GM21825 (cell line): ENCODE results near the gene BAIAP2.
"Not testable (repeated sequence)": the region's sequence is repeated elsewhere in the genome, so short reads cannot be mapped to it uniquely, and the experiment has no call there.

Source experiments
- ATAC-seq: cut with Tn5 transposase; IDR thresholded peaks from one replicate; pipeline ENCODE4 v1.9.1; 2021; ENCODE audit warnings: mild to moderate bottlenecking, moderate library complexity; ENCODE audit not compliant: unreplicated experiment

The BAIAP2 gene

DNA sequence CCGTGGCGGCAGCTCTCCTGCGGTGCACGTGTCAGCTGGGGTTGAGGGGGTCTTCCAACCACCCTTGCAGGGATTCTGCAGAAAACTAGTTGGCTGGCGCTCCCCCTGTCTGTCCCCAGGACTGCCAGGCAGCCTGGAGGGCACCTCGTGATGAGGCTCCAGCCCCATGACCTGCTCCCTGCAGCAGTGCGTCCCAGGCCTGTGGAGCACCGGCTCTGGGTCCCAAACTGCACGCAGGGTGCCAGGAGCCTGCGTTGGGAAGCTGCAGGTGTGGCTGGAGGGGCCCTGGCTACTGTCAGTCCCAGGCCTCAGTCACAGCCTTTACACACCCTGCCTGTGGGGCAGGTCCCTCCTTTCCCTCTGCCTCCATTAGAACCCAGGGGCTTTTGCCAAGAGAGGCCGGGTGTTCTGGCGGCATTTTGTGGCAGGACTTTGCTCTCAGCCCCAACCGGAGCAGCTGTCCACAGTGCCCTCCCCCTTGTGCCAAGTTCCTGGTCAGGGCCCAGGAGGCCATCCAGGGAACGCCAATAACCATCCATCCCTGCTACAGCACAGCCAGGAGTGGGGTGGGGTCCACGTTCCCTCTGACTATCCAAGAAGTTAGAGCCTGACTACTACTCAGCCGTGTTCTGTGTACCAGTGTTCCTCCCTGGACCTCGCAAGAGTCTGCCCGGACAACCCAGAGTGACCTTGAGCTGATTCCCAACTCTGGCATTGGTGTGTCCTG, 34.2 kb upstream of the BAIAP2 start:
- ATAC-seq = no peak

DNA sequence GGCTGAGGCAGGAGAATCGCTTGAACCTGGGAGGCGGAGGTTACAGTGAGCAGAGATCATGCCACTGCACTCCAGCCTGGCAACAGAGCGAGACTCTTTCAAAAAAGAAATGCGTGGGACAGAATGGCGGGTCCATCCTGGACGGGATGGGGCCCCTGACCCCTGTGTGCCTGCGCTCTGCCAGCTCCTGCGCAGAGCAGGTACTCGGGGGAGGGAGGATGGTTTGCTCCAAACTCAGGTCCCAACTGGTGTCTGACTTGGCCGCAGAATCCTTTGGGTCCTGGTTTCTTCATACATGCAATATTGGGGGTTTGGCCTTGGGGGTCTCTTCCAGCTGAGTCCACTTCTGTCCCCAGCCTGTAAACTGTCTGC, 33.0 kb upstream of the BAIAP2 start:
- no peak for ATAC-seq

DNA sequence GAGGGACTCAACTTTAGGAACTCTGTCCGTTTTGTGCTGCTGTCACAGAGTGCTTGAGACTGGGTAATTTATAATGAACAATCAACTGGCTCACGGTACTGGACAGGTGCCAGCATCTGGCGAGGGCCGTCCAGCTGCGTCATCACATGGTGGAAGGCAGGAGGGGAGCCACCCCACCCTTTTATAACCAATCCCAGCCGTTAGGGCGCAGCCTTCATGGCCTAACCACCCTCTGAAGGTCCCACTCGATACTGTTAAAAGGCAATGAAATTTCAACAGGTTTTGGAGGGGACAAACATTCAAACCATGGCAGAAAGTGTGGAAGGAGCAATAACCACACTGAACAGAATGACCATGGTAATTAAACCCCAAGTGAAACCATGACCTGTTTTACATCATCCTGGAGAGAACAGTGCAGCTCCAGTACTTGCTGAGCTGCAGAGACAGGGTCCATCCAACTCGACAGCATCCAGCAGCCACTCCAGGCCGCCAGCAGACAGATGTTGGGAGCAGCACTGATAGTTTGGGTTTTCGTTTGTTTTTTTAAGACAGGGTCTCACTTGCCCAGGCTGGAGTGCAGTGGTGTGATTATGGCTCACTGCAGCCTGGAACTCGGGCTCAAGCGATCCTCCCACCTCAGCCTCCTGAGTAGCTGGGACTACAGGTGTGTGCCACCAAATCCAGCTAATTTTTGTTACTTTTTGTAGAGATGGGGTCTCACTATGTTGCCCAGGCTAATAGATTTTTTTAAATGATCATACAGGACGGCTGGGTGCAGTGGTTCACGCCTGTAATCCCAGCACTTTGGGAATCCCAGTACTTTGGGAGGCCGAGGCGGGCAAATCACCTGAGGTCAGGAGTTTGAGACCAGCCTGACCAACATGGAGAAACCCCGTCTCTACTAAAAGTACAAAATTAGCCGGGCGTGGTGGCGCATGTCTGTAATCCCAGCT, 32.3 kb upstream of the BAIAP2 start:
- no peak for ATAC-seq

DNA sequence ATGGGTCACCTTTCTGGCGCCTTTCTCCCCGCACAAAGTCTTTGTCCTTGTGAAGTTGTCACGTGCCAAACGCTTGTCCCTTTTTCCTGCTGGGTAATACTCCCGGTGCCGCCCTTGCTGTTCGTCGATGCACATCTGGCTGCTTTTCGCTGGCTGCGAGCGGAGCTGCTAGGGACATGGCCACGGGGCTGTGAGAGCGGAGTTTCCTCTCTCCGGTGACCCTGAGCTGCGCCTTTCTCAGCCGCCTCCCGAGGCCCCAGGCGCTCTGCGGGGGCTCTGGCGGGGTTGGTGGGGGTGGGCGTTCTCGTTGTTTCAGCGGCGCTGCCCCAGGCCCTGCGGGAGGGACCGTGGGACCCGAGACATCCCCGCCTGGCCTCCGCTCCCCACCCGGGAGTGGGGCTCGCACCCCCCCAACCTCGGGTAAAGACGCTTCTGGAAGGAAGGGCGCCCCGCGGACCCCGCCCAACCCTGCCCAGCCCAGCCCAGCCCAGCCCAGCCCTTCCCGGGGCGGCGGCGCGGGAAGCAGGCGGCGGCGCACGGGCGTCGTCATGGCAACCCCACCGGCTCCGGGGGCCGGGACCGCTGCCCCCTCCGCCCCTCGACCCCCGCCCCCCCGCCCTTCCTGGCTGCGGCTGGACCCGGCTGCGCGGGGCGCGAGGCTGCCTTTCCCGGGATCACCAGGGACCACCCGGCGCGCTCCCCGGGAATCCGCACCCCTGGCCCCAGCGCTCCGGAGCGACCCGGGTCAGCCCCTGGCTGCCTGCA, 31.1 kb upstream of the BAIAP2 start:
- ATAC-seq = no peak

DNA sequence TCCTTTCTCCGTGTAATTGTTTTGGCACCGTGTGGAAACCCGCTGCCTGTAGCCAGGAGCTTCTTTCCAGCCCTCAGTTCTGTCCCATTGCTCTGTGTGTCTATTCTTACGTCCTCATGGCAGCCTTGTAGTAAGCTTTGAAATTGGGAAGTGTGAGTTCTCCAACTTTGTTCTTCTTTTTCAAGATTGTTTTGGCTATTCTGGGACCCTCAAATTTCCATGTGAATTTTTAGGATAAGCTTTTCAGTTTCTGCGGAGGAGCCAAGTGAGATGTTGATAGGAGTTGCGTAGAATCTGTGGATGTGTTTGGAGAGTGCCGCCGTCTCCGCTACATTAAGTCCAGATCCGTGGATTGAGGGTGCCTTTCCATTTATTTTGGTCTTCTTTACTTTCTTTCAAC, 28.1 kb upstream of the BAIAP2 start:
- ATAC-seq = no peak

DNA sequence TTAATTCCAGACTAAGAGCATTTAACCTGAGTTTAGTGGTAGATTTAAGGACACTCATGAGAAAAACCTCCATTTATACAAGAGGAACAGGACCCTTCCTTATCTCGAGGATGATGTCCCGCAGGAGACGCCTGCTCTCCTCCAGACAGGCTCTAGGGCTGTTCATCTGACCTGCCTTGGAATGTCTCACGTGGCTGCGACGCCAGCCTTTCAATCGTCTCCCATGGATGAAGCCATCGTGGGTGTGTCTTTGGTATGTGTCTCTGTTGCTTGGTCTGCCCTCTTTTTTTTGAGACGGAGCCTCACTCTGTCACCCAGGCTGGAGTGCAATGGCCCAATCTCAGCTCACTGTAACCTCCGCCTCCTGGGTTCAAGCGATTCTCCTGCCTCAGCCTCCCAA, 26.8 kb upstream of the BAIAP2 start:
- no peak for ATAC-seq

DNA sequence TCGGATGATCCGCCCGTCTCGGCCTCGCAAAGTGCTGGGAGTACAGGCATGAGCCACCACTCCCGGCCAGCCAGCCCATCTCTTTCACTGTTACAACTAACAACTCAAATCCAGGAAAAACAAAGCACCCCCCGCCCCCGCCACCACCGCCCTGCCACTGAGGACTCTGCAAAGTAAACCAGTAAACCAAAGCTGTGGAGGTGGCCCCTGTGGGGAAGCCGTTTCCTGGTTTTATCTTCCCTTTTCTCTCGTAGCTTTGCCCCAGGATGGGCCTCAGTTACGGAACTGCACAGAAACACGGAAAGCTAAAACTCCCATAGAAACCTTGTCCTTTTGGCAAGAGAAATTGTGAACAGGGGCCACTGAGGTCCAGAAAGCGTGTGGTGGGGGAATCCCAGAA, 25.8 kb upstream of the BAIAP2 start:
- ATAC-seq = no peak

DNA sequence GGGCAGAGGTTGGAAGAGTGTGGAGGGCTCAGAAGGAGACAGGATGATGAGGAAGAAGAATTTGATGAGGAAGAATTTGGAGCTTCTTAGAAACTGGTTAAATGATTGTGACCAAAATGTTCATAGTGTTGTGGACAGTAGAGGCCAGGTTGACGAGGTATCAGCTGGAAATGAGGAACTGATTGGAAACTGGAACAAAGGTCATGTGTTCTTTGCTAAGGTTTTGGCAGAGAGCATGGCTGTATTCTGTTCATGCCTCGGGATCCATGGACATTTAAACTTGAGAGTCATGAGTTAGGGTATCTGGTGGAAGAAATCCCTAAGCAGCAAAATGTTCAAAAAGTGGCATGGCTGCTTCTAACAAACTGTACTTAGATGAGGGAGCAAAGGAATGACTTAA, 24.0 kb upstream of the BAIAP2 start:
- no peak for ATAC-seq

DNA sequence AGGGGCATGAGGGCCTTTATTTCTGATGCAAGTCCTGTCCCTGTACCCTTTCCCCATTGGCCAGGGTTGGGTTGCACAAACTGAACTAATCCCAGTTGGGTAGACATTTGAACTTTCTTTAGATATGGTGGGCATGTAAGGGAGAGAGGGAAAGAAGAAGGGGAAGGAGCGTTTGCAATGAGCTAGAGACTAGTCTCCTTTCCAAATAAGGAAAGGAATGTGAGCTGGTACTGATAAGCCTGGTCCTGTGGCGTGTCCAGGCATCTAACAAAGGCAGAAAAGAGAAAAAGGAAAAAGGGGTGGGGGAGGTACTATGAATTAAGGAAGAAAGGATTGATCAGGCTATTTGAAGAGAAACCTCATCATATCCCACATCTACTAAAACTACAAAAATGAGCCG, 23.0 kb upstream of the BAIAP2 start:
- ATAC-seq = no peak

DNA sequence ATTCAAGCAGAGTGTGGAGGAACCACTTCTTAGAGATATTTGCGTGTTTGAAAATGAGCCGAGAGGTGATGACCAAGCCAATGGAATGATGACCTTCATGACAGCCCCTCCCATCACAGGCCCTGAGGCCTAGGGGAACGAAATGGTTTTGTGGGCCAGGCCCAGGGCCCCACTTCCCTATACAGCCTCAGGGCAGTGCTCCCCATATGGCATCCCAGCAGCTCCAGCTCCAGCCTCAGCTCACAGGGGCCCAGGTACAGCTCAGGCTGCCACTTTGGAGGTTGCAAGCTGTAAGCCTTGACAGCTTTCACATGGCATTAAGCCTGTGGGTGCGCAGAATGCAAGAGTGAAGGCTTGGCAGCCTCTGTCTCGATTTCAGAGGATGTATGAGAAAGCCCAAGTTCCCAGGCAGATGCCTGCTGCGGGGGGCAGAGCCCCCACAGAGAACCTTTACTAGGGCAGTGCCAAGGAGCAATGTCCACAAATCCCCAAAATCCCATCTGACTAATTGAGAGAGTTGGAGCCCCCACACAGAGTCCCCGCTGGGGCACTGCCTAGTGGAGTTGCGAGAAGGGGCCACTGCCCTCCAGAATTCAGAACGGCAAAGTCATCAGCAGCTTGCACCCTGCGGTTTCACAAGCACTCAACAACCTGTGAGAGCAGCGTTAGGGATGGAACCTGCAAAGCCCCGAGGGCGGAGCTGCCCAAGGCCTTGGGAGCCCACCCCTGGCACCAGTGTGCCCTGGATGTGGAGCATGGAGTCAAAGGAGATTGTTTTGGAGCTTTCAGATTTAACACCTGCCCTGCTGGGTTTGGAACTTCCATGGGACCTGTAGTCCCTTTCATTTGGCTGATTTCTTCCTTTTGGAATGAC, 22.1 kb upstream of the BAIAP2 start:
- ATAC-seq = no peak

DNA sequence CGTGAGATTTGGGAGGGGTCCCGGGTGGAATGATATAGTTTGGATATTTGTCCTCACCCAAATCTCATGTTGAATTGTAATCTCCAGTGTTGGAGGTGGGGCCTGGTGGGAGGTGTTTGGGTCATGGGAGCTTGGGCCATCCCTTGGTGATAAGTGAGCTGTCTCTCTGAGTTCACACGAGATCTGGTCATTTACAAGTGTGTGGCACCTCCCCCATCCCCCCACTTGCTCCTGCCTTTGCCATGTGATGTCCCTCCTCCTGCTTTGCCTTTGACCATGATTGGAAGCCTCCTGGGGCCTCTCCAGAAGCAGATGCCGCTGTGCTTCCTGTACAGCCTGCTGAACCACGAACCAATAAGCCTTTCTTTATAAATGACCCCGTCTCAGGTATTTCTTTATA, 21.3 kb upstream of the BAIAP2 start:
- no peak for ATAC-seq

DNA sequence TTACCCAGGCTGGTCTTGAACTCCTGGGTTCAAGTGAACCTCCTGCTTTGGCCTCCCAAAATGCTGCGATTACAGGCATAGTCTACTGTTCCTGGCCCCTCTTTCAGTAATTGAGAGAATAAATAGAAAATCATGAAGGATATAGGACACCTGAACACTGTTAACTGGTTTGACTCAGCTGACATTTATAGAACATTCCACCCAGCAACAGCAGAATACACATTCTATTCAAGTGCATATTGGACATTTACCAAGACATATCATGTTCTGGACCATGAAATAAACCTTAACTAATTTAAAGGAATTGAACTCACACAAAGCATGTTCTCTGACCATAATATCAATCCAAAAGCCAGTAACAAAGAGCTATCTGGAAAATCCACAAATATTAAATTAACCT, 19.8 kb upstream of the BAIAP2 start:
- ATAC-seq = no peak

DNA sequence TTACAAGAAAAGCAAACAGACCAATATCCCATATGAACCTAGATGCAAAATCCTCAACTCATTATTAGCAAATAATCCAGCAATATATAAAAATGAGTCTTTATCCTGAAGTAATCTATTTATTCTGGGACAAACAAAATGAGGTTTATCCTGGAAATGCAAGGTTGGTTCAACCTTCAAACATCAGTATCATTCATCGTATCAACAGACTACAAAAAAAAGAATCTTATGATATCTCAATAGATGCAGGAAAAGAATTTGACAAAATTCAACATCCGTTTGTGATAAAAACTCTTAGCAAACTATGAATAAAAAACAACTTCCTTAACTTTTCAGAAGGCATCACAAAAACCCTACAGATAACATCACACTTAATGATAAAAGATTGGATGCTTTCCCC, 18.4 kb upstream of the BAIAP2 start:
- ATAC-seq = no peak

DNA sequence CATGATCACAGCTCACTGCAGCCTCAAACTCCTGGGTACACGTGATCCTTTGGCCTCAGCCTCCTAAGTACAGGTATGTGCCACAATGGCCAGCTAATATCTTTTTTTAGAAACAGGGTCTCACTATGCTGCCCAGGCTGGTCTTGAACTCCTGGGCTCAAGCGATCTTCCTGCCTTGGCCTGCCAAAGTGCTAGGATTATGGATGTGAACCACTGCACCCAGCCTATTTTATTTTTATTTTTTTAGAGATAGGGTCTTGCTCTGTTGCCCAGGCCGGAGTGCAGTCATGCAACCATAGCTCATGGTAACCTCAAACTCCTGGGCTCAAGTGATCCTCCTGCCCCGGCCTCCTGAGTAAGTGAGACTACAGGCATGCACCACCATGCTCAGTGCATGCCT, 17.6 kb upstream of the BAIAP2 start:
- ATAC-seq = not testable (repeated sequence)

DNA sequence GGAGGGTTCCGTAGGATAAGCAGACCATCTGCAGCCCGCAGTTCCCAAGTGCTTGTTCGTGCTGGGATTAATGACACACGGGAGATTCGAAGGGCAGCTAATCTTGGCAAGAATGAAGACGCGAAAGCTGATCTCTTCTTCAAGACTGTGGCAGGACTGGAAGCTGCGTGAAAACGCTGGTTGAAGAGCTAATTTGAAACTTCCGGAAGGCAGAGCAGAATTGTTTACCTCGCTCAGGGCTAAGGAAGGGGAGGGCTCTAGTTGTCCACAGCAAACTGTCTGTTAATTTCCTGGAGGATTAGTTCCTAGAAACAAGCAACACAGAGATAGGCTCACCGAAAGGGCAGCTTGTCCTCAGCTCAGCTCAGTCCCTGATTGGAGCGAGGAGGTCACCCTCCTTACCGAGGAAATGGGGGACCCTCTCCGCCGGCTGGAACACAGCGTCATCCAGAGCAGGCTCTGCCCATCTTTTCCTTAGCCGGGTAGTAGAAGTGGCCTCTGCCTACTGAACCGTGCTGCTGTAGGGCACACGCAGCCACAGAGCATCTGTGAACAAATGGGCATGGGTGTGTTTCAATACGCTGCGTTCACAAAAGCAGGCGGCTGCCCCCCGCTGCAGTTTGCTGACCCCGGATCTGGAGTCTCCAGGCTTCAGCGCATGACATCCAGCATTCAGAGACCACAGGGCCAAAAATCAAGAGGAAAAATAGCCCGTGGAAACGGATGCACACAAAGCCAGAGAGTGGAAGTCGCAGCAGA, 16.7 kb upstream of the BAIAP2 start:
- ATAC-seq = no peak

DNA sequence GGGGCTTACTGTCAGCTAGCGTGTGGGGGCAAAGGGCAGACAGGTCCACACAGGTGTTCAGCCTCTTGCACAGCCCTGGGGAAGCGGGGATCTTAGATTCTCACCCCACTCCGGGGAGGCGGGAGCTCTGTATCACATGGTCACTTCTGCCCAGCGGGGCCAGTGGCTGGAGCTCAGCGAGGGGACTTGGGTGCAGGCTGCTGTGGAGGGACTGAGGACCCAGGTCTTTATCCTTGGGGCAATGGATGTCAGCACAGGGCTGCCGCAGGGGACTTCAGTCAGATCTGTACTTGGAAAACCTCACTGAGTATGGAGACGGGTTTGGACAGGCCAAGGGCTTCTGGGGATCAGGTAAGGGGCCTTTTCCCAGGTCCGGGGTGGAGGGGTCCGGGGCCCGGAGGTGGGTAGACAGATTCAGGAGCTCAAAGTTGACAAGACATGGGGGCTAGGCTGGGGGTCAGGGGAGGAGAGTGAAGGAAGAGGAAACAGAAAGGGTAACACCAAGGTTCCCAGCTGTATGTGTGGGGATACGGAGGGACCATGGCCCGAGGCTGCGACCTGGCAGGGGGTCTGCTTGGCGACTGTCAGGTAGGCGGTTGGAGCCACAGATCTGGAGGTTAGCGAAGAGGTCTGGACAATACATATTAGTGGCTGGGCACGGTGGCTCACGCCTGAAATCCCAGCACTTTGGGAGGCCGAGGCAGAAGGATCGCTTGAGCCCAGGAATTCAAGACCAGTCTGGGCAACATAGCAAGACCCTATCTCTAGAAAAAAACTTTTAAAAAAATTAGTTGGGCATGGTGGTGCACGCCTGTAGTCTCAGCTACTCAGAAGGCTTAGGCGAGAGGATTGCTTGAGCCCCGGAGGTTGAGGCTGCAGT, 15.1 kb upstream of the BAIAP2 start:
- ATAC-seq = no peak

DNA sequence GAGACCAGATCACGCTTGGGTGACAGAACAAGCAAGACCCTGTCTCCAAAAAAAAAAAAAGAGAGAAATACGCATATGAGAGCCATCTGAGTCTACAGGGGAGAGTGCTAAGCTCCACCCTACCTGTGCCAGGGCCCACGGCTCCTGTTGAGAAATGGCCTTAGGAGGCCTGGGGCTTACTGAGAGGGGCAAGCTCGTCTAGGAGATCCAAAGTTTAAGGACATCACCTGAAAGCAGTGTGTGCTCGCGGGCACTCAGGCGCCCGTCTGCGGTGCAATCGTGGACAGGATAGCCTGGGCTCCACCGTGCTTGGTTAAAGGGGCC, 14.5 kb upstream of the BAIAP2 start:
- ATAC-seq = no peak

DNA sequence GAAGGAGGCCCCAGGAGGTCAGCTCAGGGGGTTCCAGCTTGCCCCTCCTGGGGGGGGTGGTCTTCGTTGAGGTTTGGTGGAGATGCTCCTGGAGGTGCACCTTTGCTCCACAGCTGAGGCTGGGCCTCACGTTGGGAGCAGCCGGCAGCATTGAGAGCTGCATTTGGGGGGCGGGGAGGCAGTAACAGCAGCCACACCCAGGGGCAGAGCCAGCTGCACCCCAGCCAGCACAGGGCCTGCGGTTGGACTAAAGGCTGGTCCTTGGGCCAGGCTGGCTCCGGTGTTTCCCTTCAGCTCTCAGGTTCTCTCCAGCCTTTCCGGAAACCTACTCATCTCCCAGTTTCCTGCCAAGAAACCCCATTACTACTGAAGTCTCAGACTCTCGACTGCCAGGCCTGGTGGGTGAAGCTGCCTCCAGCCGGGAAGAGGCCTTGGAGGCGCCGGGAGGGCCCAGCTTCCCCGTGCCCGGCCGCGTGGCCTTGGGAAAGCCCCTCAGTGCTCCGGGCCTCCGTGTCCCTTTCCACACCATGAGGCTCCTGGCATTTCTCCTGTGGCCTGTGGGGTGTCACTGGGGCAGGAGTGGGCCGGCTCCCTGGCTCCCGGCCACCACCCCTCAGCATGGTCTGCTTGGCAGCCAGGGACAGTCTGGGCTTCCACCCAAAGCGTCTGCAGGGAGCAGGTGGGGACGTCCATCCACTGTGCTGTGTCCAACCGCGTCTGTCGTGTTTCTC, 14.0 kb upstream of the BAIAP2 start:
- ATAC-seq = no peak
